Chondrocyte (in vitro differentiated cells): ENCODE results near the gene ERBIN. TPM values are rescaled to one million over a fixed set of nuclear protein-coding genes. Genes with fewer than 3 reads are reported as not detected.

Experiments used
- DNase-seq: peaks from one replicate; pipeline ENCODE4 v3.0.0; 2021; ENCODE audit warnings: mixed read lengths, low spot score
- H3K27ac Mint-ChIP-seq: one replicate; pipeline ENCODE4 v1.8.0; 2021; ENCODE audit warnings: mild to moderate bottlenecking, moderate library complexity, mixed read lengths; ENCODE audit not compliant: unreplicated experiment
- H3K27me3 Mint-ChIP-seq: 2 replicates; pipeline ENCODE4 v1.8.0; 2021; ENCODE audit warnings: low read depth, mixed read lengths
- H3K36me3 Mint-ChIP-seq: 2 replicates; pipeline ENCODE4 v1.8.0; 2021; ENCODE audit warnings: low read depth, mixed read lengths
- H3K4me1 Mint-ChIP-seq: 2 replicates; pipeline ENCODE4 v1.8.0; 2021; ENCODE audit warnings: low read depth, mild to moderate bottlenecking, mixed read lengths
- H3K4me3 Mint-ChIP-seq: one replicate; pipeline ENCODE4 v1.8.0; 2021; ENCODE audit warnings: mild to moderate bottlenecking, moderate library complexity, mixed read lengths; ENCODE audit not compliant: unreplicated experiment
- H3K9me3 Mint-ChIP-seq: 2 replicates; pipeline ENCODE4 v1.8.0; 2021; ENCODE audit warnings: low read depth, mixed read lengths
- total RNA-seq: library from RNA; stranded (reverse); gene quantifications from 3 replicates; pipeline ENCODE4 v1.2.1, GENCODE V29; 2021
- TF ChIP-seq, protein P1 (sequence below): fragments of 200-600 bp; sonication (generic); IDR thresholded peaks from 2 replicates; pipeline ENCODE4 v1.5.0; 2021; ENCODE audit warnings: antibody characterized with exemption, mild to moderate bottlenecking, moderate library complexity

ERBIN gene
- total RNA-seq, 1 donor from 2014 or later: 63.8 TPM

DNA sequence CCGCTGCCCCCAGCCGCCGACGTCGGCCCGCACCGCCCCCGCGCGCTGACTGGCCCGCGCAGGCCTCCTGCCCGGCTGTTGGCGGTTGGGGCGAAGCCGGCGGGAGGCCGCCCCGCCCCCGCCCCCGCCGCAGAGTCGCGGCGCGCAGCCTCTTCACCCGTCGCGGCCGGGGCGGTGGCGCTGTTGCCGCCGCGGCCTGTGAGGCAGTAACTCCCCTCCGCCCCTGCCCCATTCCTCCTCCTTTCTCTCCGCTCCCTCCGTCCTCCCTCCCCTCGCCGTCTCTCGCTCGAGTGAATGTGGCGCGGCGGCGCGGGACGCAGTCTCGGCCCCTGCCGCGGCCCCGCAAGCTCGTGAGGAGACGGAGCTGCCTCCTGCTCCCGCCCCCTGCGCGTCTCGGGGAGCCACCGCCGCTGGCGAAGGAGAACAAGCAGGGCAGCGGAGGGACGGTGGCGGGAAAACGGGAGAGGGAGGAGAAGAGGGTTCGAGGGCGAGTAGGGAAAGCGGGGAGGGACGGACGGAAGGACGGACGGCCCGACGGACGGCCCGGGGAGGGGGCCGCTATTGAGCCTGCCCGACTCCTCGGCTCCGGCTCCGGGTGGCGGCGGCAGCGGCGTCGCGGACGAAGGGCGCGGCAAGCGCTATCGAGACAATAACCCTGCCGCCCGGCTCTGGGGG lies 637 bp upstream of the ERBIN start:
- Mint-ChIP-seq H3K36me3 (peaks cover 3% of the 10 kb centered on the region), H3K27ac (peak overlapping the region; percentile 98), H3K4me3 (peak overlapping the region; percentile 93), H3K27me3 (no peaks in the 10 kb centered on the region), H3K4me1 (peaks cover 42% of the 10 kb centered on the region), H3K9me3 (no peaks in the 10 kb centered on the region)
- TF ChIP-seq, protein P1, sequence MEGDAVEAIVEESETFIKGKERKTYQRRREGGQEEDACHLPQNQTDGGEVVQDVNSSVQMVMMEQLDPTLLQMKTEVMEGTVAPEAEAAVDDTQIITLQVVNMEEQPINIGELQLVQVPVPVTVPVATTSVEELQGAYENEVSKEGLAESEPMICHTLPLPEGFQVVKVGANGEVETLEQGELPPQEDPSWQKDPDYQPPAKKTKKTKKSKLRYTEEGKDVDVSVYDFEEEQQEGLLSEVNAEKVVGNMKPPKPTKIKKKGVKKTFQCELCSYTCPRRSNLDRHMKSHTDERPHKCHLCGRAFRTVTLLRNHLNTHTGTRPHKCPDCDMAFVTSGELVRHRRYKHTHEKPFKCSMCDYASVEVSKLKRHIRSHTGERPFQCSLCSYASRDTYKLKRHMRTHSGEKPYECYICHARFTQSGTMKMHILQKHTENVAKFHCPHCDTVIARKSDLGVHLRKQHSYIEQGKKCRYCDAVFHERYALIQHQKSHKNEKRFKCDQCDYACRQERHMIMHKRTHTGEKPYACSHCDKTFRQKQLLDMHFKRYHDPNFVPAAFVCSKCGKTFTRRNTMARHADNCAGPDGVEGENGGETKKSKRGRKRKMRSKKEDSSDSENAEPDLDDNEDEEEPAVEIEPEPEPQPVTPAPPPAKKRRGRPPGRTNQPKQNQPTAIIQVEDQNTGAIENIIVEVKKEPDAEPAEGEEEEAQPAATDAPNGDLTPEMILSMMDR: peak; percentile 69
- DNase-seq: peak; percentile 95

- TF ChIP-seq, protein P1: no peak
- no peak for DNase-seq
- Mint-ChIP-seq H3K27me3 (no peaks in the 10 kb centered on the region), H3K27ac (peak overlapping the region; percentile 98), H3K4me1 (peaks cover 41% of the 10 kb centered on the region), H3K36me3 (peaks cover 3% of the 10 kb centered on the region), H3K4me3 (peak overlapping the region; percentile 95), H3K9me3 (no peaks in the 10 kb centered on the region)
Measured at GRCh38 chr5:65926893-65927292, 518 bp downstream of the ERBIN start.

GRCh38 chr5:65927503-65928321 lies 1.3 kb downstream of the ERBIN start:
- H3K36me3 Mint-ChIP-seq: peaks cover 3% of the 10 kb centered on the region
- H3K27me3 Mint-ChIP-seq: no peaks in the 10 kb centered on the region
- no peaks in the 10 kb centered on the region for H3K9me3 Mint-ChIP-seq
- DNase-seq: no peak
- H3K4me1 Mint-ChIP-seq: peaks cover 47% of the 10 kb centered on the region
- H3K4me3 Mint-ChIP-seq: peak overlapping the region; percentile 95
- H3K27ac Mint-ChIP-seq: peak overlapping the region; percentile 98
- TF ChIP-seq, protein P1: no peak

DNA sequence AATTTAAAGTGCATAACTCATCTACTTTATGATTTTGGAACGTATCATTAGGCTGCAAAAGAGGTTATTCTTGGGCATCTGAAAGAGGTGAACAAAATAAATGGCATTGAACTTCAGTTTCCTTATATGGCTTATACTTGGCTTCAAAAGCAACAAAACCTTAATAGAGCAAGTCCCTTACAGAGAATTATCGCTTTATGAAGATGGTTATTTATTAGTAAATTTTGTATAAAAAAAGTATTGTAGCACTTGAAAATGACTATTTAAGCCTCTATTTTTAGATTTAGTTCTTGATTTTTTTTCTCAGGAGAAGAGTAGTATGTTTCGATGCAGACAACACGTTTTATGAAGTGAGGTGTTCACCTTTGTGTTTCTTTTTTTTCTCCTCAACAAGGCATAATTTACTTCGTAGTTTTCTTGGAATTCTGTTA lies 2.0 kb downstream of the ERBIN start:
- Mint-ChIP-seq H3K27ac (peak overlapping the region; percentile 98), H3K9me3 (no peaks in the 10 kb centered on the region), H3K4me3 (peak overlapping the region; percentile 95), H3K36me3 (peaks cover 3% of the 10 kb centered on the region), H3K27me3 (no peaks in the 10 kb centered on the region), H3K4me1 (peaks cover 53% of the 10 kb centered on the region)
- DNase-seq: no peak
- TF ChIP-seq, protein P1: no peak

DNA sequence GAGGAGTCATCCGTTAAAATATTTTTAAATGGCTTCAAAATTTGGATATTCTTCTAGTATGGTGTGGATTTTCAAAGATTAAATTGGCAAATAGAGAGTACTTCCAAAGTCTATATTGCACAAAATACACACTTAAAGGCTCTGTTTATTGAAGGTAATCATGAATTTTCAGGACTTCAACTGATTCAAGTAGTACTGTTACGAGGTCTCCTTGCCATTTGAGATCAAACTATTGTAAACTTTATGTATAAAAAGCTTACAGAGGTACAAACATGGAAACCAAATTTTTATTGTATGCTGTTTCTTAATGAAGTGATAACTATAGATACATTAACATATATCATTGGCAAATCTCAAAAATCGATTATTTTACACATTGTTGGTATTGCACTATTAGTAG lies 2.5 kb downstream of the ERBIN start:
- Mint-ChIP-seq H3K4me3 (peak overlapping the region; percentile 95), H3K9me3 (no peaks in the 10 kb centered on the region), H3K36me3 (peaks cover 3% of the 10 kb centered on the region), H3K4me1 (peaks cover 53% of the 10 kb centered on the region), H3K27me3 (no peaks in the 10 kb centered on the region), H3K27ac (peak overlapping the region; percentile 8)
- TF ChIP-seq, protein P1: no peak
- DNase-seq: no peak
